Measurements from ENCODE around the gene VWF. TPM values are rescaled to one million over a fixed set of nuclear protein-coding genes. Genes with fewer than 3 reads are reported as not detected.

The VWF gene
- total RNA-seq, 6 experiments from 2014 or later: 5.7 to 16.6 (median 9.6) TPM

GRCh38 chr12:5913387-5913786 lies 211.1 kb downstream of the VWF start:
- ATAC-seq (no peak), DNase-seq (peak in 1 of 3 donors; percentile 13)
- WGBS (ENCODE audit: insufficient coverage, low coverage, low lambda C conversion rate, missing lambda C conversion rate): 70% methylated on average over 6 of the region's 9 CpGs
- no peaks in the 10 kb centered on the region for H3K9me3 ChIP-seq
- no peak for TF ChIP-seq POLR2A (IDR thresholded peaks at IDR 0.05)
- no peak for TF ChIP-seq CTCF (IDR thresholded peaks at IDR 0.05)
- H3K27ac ChIP-seq: no peak overlapping the region
- no peaks in the 10 kb centered on the region for H3K36me3 ChIP-seq
- H3K4me3 ChIP-seq: no peak overlapping the region
- H3K27me3 ChIP-seq: no peaks in the 10 kb centered on the region
- intact Hi-C loops (cut with DNase I): no loop called here
- H3K4me1 ChIP-seq: no peaks in the 10 kb centered on the region

- intact Hi-C loops (cut with DNase I): no loop called here
- Histone ChIP-seq H3K27ac (no peak overlapping the region), H3K36me3 (no peaks in the 10 kb centered on the region), H3K4me3 (no peak overlapping the region), H3K4me1 (no peaks in the 10 kb centered on the region), H3K9me3 (no peaks in the 10 kb centered on the region), H3K27me3 (no peaks in the 10 kb centered on the region)
- 46% methylated on average over 13 of the region's 19 CpGs for WGBS (ENCODE audit: insufficient coverage, low coverage, low lambda C conversion rate, missing lambda C conversion rate)
- ATAC-seq: no peak
- peak in 1 of 3 donors; percentile 19 for DNase-seq
- no peak for TF ChIP-seq POLR2A (IDR thresholded peaks at IDR 0.05)
- TF ChIP-seq CTCF (IDR thresholded peaks at IDR 0.05): no peak
Measured at GRCh38 chr12:5912437-5913334, 211.8 kb downstream of the VWF start.

- intact Hi-C loops (cut with DNase I): no loop called here
- Histone ChIP-seq H3K27me3 (no peaks in the 10 kb centered on the region), H3K4me3 (no peak overlapping the region), H3K27ac (no peak overlapping the region), H3K4me1 (no peaks in the 10 kb centered on the region), H3K9me3 (no peaks in the 10 kb centered on the region), H3K36me3 (no peaks in the 10 kb centered on the region)
- ATAC-seq (no peak), DNase-seq (peak in 1 of 3 donors; percentile 10)
- 44% methylated on average over 2 of the region's 3 CpGs for WGBS (ENCODE audit: insufficient coverage, low coverage, low lambda C conversion rate, missing lambda C conversion rate)
- TF ChIP-seq POLR2A (IDR thresholded peaks at IDR 0.05) (no peak), CTCF (IDR thresholded peaks at IDR 0.05) (no peak)
Measured at GRCh38 chr12:5912011-5912410, 212.5 kb downstream of the VWF start.

- Histone ChIP-seq H3K4me1 (no peaks in the 10 kb centered on the region), H3K4me3 (no peak overlapping the region), H3K36me3 (no peaks in the 10 kb centered on the region), H3K9me3 (no peaks in the 10 kb centered on the region), H3K27ac (no peak overlapping the region), H3K27me3 (no peaks in the 10 kb centered on the region)
- intact Hi-C loops (cut with DNase I): no loop called here
- DNase-seq (peak in 1 of 3 donors; percentile 12), ATAC-seq (no peak)
- TF ChIP-seq CTCF (IDR thresholded peaks at IDR 0.05) (no peak), POLR2A (IDR thresholded peaks at IDR 0.05) (no peak)
- 57% methylated on average over 6 of the region's 7 CpGs for WGBS (ENCODE audit: insufficient coverage, low coverage, low lambda C conversion rate, missing lambda C conversion rate)
Measured at GRCh38 chr12:5910790-5911548, 213.5 kb downstream of the VWF start.

Measured in right lobe of liver (tissue), 6 donors.